GM12878 (cell line): Measurements from ENCODE around the gene COL1A2. TPM values are rescaled to one million over a fixed set of nuclear protein-coding genes. Genes with fewer than 3 reads are reported as not detected.

Source experiments
- ATAC-seq: fragments of 200-7000 bp; cut with Tn5 transposase; 3 replicates; pipeline ENCODE4 v1.9.1; 2020; ENCODE audit warnings: mild to moderate bottlenecking, moderate library complexity
- BruUV-seq: library from RNA; stranded (reverse); fragments of 400-500 nt; replicated peaks from 2 replicates; lab custom pipeline; 2021; lab: Mats Ljungman, UMichigan
- CTCF ChIA-PET: fragments of 300-600 bp; sonication (Branson Sonifier 250); formaldehyde crosslinking; extraction: SDS; loops from one replicate; lab custom pipeline; 2021; ENCODE audit warnings: inconsistent platforms; lab: Yijun Ruan, JAX
- POLR2A ChIA-PET: fragments of 350-600 bp; formaldehyde crosslinking; extraction: SDS; loops from one replicate; lab custom pipeline; 2021; ENCODE audit warnings: inconsistent platforms; lab: Charles Lee
- RAD21 ChIA-PET: fragments of 300-600 bp; sonication (Branson Sonifier 250); formaldehyde crosslinking; loops from one replicate; lab custom pipeline; 2023; ENCODE audit warnings: antibody characterized with exemption; ENCODE audit not compliant: unreplicated experiment; lab: Charles Lee
- SMC1A ChIA-PET: fragments of 300-600 bp; sonication (Branson Sonifier 250); formaldehyde crosslinking; loops from one replicate; lab custom pipeline; 2023; ENCODE audit not compliant: unreplicated experiment, uncharacterized antibody; lab: Charles Lee
- DNase-seq: peaks from one replicate; pipeline ENCODE4 v3.0.0-alpha.2; 2011; ENCODE audit warnings: low read depth, low spot score
- FAIRE-seq: peaks from 3 replicates; lab custom pipeline; 2011; peaks lifted over from hg19 to GRCh38; lab: Jason Lieb, UNC
- H2AFZ ChIP-seq: 2 replicates; pipeline ENCODE4 v1.6.0; 2011; ENCODE audit warnings: low read depth, low read length, control low read depth; ENCODE audit not compliant: control insufficient read depth
- H3K27ac ChIP-seq: 2 replicates; pipeline ENCODE4 v1.5.1; 2011; ENCODE audit warnings: control low read depth; ENCODE audit not compliant: control insufficient read depth, insufficient read depth
- H3K27me3 ChIP-seq, 2 experiments: replicated peaks in 1 of 2; 2 replicates each; pipeline versions ENCODE4 v1.6.0 to v1.6.1; 2011; ENCODE audit warnings: low read length in 1 of 2; ENCODE audit not compliant: control insufficient read depth in 2 of 2, insufficient read depth in 2 of 2
- H3K36me3 ChIP-seq, 2 experiments: 2 replicates each; pipeline ENCODE4 v1.5.1; 2011; ENCODE audit warnings: low read length in 1 of 2; ENCODE audit not compliant: control insufficient read depth in 2 of 2, insufficient read depth in 2 of 2
- H3K4me1 ChIP-seq: 2 replicates; pipeline ENCODE4 v1.6.1; 2011; ENCODE audit warnings: mild to moderate bottlenecking, low read length, moderate library complexity, mixed read lengths; ENCODE audit not compliant: control insufficient read depth, insufficient read depth
- H3K4me2 ChIP-seq: 2 replicates; pipeline ENCODE4 v1.6.0; 2011; ENCODE audit warnings: control low read depth; ENCODE audit not compliant: control insufficient read depth, insufficient read depth
- H3K4me3 ChIP-seq: fragments of 200-600 bp; sonication (generic); 2 replicates; pipeline ENCODE4 v1.5.1; 2016
- H3K79me2 ChIP-seq: 2 replicates; pipeline ENCODE4 v1.6.0; 2011; ENCODE audit warnings: low read length; ENCODE audit not compliant: control insufficient read depth, insufficient read depth
- H3K9ac ChIP-seq: 2 replicates; pipeline ENCODE4 v1.8.0; 2011; ENCODE audit warnings: low read length, control low read depth, mixed read lengths; ENCODE audit not compliant: control insufficient read depth, insufficient read depth
- H3K9me3 ChIP-seq: replicated peaks from 3 replicates; pipeline ENCODE4 v1.5.1; 2011; ENCODE audit warnings: mild to moderate bottlenecking, low read length; ENCODE audit not compliant: control insufficient read depth, insufficient read depth
- H4K20me1 ChIP-seq: 2 replicates; pipeline ENCODE4 v1.6.0; 2011; ENCODE audit not compliant: control insufficient read depth, insufficient read depth
- ASH2L ChIP-seq: fragments of 300-600, 200-600 bp; sonication (generic); IDR thresholded peaks from 2 replicates; pipeline ENCODE4 v1.6.1; 2017; ENCODE audit warnings: low read depth, mild to moderate bottlenecking, borderline replicate concordance
- BCL11A ChIP-seq: IDR thresholded peaks from 2 replicates; pipeline ENCODE4 v1.6.1; 2011; ENCODE audit warnings: low read depth, low read length
- BCL3 ChIP-seq: IDR thresholded peaks from 2 replicates; pipeline ENCODE4 v1.6.1; 2011; ENCODE audit warnings: borderline replicate concordance, low read depth, mild to moderate bottlenecking, moderate library complexity, low read length; ENCODE audit not compliant: insufficient read depth, poor library complexity, severe bottlenecking
- IRF5 ChIP-seq: fragments of 450-650 bp; IDR thresholded peaks from 2 replicates; pipeline ENCODE4 v1.6.1; 2017; ENCODE audit warnings: borderline replicate concordance
- MEF2B ChIP-seq: fragments of 450-650 bp; IDR thresholded peaks from 2 replicates; pipeline ENCODE4 v1.6.1; 2018; ENCODE audit warnings: mild to moderate bottlenecking, moderate library complexity; ENCODE audit not compliant: partially characterized antibody, poor library complexity, severe bottlenecking
- NBN ChIP-seq: fragments of 450-650 bp; IDR thresholded peaks from 2 replicates; pipeline ENCODE4 v1.6.1; 2016
- NR2C1 ChIP-seq: fragments of 450-650 bp; IDR thresholded peaks from 2 replicates; pipeline ENCODE4 v1.6.1; 2017; ENCODE audit warnings: antibody characterized with exemption, mild to moderate bottlenecking, moderate library complexity
- SREBF2 ChIP-seq: IDR thresholded peaks from 2 replicates; pipeline ENCODE4 v1.6.1; 2012; ENCODE audit warnings: mild to moderate bottlenecking, low read length
- ZNF622 ChIP-seq: fragments of 450-650 bp; IDR thresholded peaks from 2 replicates; pipeline ENCODE4 v1.6.1; 2017; ENCODE audit warnings: mild to moderate bottlenecking, inconsistent platforms
- WGBS: methylation state at CpG from one replicate; pipeline ENCODE4 v1.1.6; 2016; ENCODE audit warnings: low lambda C conversion rate; ENCODE audit not compliant: insufficient replicate concordance, insufficient coverage; ENCODE audit errors: missing lambda C conversion rate; 5-methylcytosine and 5-hydroxymethylcytosine counted together
- in situ Hi-C: fragments of 300-500 bp; cut with MboI; formaldehyde crosslinking; loops from 9 replicates; pipeline ENCODE4 v1.14.3; 2018; ENCODE audit warnings: mixed read lengths
- intact Hi-C: fragments of 100-400 bp; cut with micrococcal nuclease; formaldehyde crosslinking; loops from one replicate; pipeline ENCODE4 v1.14.2; 2022; ENCODE audit not compliant: unreplicated experiment
- polyA plus RNA-seq, 11 experiments: library from polyadenylated mRNA; depleted of rRNA in 4 of 11; unstranded in 6 of 11; stranded (reverse) in 5 of 11; fragments of >200 nt; fragmentation: Nextera tagmentation in 4 of 11; fragmentation: Illumina TruSeq in 1 of 11; extraction: Ambion mirVana in 4 of 11; extraction: Trizol in 1 of 11; gene quantifications; 1 replicate in 1 of 11; 2 replicates in 10 of 11; pipeline versions ENCODE4 v1.2.1 to v1.2.3, GENCODE V29; 2011 to 2016; ENCODE audit warnings: inconsistent platforms in 2 of 11, missing spikeins in 2 of 11, low read depth in 1 of 11
- total RNA-seq, 4 experiments: library from RNA; depleted of rRNA in 3 of 4; stranded (reverse); fragments of >200 nt in 3 of 4; fragmentation: Illumina TruSeq in 1 of 4; extraction: Trizol in 1 of 4; gene quantifications; 2 replicates each; pipeline versions ENCODE4 v1.2.1 to v1.2.3, GENCODE V29; 2013 to 2021
- TF ChIP-seq, protein P1 (sequence below): fragments of 150-350 bp; IDR thresholded peaks from 2 replicates; pipeline ENCODE4 v1.6.1; 2014; ENCODE audit warnings: mild to moderate bottlenecking, low read depth, low read length
- TF ChIP-seq, protein P2 (sequence below): fragments of 450-650 bp; IDR thresholded peaks from 2 replicates; pipeline ENCODE4 v1.6.1; 2018; ENCODE audit warnings: mild to moderate bottlenecking, low read depth, moderate library complexity; ENCODE audit not compliant: partially characterized antibody
- TF ChIP-seq, protein P3 (sequence below): fragments of 450-650 bp; IDR thresholded peaks from 2 replicates; pipeline ENCODE4 v1.6.1; 2017; ENCODE audit warnings: mild to moderate bottlenecking, moderate library complexity

The COL1A2 gene
- total and polyA plus RNA-seq, 10 of the 15 experiments (the other 5 are each of a cell fraction or from before 2014, with no cell fraction given), result 0.03 to 2.5 (median 0.76) TPM; not detected in 4

DNA sequence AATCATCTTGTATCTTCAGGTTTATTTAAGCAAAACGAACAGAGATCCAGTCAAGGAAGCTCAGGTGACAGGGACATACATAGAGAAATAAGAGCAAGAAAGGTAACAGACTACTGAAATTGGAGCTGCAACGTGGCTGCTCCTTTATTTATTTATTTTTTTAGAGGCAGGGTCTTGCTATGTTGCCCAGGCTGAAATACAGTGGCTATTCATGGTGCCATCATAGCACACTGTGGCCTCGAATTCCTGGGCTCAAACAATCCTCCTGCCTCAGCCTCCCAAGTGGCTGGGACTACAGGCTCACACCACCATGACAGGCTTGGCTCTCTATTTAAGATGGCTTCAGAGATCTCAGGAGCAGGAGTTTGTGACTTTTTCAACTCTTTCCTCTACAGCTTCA is 46.4 kb downstream of the COL1A2 start:
- intact Hi-C loops, result no loop called here
- Histone ChIP-seq H3K4me2 (no peak overlapping the region), H3K27ac (no peak overlapping the region), H3K9me3 (no peaks in the 10 kb centered on the region), H4K20me1 (no peaks in the 10 kb centered on the region), H3K4me1 (no peaks in the 10 kb centered on the region), H3K9ac (no peak overlapping the region), H2AFZ (no peak overlapping the region), H3K36me3 (no peaks in the 10 kb centered on the region), H3K79me2 (no peaks in the 10 kb centered on the region), H3K27me3 (no peaks in the 10 kb centered on the region; a peak in 1 of 4 replicates), H3K4me3 (no peak overlapping the region)
- CTCF ChIA-PET, result interaction anchor here (1.6 kb wide), 1 partner anchor 7 kb away, joined by 4 read pairs; no protein-coding TSS in a partner anchor
- SMC1A ChIA-PET, result interaction anchor here (1.0 kb wide), 1 partner anchor 27 kb away, joined by 3 read pairs; no protein-coding TSS in a partner anchor
- RAD21 ChIA-PET, result no interaction called here
- DNase-seq, result no peak
- 6% methylated on average over 3 of the region's 3 CpGs for WGBS
- POLR2A ChIA-PET, result no interaction called here
- ATAC-seq, result no peak
- in situ Hi-C loops, result loop anchor here (25.0 kb wide), 1 partner anchor 1246 kb away; no protein-coding TSS in a partner anchor
- no TSS peak for BruUV-seq
- FAIRE-seq, result no peak
- TF ChIP-seq NBN (no peak), IRF5 (no peak), MEF2B (no peak), NR2C1 (no peak), BCL11A (no peak), ASH2L (no peak), ZNF622 (no peak), SREBF2 (no peak), BCL3 (no peak)
- TF ChIP-seq, protein P1, sequence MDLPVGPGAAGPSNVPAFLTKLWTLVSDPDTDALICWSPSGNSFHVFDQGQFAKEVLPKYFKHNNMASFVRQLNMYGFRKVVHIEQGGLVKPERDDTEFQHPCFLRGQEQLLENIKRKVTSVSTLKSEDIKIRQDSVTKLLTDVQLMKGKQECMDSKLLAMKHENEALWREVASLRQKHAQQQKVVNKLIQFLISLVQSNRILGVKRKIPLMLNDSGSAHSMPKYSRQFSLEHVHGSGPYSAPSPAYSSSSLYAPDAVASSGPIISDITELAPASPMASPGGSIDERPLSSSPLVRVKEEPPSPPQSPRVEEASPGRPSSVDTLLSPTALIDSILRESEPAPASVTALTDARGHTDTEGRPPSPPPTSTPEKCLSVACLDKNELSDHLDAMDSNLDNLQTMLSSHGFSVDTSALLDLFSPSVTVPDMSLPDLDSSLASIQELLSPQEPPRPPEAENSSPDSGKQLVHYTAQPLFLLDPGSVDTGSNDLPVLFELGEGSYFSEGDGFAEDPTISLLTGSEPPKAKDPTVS, result no peak
- TF ChIP-seq, protein P2, sequence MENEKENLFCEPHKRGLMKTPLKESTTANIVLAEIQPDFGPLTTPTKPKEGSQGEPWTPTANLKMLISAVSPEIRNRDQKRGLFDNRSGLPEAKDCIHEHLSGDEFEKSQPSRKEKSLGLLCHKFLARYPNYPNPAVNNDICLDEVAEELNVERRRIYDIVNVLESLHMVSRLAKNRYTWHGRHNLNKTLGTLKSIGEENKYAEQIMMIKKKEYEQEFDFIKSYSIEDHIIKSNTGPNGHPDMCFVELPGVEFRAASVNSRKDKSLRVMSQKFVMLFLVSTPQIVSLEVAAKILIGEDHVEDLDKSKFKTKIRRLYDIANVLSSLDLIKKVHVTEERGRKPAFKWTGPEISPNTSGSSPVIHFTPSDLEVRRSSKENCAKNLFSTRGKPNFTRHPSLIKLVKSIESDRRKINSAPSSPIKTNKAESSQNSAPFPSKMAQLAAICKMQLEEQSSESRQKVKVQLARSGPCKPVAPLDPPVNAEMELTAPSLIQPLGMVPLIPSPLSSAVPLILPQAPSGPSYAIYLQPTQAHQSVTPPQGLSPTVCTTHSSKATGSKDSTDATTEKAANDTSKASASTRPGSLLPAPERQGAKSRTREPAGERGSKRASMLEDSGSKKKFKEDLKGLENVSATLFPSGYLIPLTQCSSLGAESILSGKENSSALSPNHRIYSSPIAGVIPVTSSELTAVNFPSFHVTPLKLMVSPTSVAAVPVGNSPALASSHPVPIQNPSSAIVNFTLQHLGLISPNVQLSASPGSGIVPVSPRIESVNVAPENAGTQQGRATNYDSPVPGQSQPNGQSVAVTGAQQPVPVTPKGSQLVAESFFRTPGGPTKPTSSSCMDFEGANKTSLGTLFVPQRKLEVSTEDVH, result no peak
- TF ChIP-seq, protein P3, sequence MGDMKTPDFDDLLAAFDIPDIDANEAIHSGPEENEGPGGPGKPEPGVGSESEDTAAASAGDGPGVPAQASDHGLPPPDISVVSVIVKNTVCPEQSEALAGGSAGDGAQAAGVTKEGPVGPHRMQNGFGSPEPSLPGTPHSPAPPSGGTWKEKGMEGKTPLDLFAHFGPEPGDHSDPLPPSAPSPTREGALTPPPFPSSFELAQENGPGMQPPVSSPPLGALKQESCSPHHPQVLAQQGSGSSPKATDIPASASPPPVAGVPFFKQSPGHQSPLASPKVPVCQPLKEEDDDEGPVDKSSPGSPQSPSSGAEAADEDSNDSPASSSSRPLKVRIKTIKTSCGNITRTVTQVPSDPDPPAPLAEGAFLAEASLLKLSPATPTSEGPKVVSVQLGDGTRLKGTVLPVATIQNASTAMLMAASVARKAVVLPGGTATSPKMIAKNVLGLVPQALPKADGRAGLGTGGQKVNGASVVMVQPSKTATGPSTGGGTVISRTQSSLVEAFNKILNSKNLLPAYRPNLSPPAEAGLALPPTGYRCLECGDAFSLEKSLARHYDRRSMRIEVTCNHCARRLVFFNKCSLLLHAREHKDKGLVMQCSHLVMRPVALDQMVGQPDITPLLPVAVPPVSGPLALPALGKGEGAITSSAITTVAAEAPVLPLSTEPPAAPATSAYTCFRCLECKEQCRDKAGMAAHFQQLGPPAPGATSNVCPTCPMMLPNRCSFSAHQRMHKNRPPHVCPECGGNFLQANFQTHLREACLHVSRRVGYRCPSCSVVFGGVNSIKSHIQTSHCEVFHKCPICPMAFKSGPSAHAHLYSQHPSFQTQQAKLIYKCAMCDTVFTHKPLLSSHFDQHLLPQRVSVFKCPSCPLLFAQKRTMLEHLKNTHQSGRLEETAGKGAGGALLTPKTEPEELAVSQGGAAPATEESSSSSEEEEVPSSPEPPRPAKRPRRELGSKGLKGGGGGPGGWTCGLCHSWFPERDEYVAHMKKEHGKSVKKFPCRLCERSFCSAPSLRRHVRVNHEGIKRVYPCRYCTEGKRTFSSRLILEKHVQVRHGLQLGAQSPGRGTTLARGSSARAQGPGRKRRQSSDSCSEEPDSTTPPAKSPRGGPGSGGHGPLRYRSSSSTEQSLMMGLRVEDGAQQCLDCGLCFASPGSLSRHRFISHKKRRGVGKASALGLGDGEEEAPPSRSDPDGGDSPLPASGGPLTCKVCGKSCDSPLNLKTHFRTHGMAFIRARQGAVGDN, result no peak
